SK-MEL-5 (cell line): Measurements from ENCODE around the gene PIK3C2G. TPM values are rescaled to one million over a fixed set of nuclear protein-coding genes. Genes with fewer than 3 reads are reported as not detected.

Source experiments
- DNase-seq: peaks from one replicate; pipeline ENCODE4 v3.0.0-alpha.2; 2016; ENCODE audit warnings: low read depth, low spot score
- in situ Hi-C: cut with HindIII; loops from 2 replicates; pipeline ENCODE4 v1.10.0; 2016; ENCODE audit warnings: low sequenced_read_pairs, high pct_unique_total_duplicates, low pct_unique_long_range_greater_than_20kb
- total RNA-seq: library from RNA; depleted of rRNA; stranded (reverse); fragments of >200 nt; shearing (Covaris generic); gene quantifications from 2 replicates; pipeline ENCODE4 v1.2.3, GENCODE V29; 2014

PIK3C2G gene
- total RNA-seq, 1 experiment from 2014 or later = not detected

GRCh38 chr12:18375131-18375530 is 113.8 kb downstream of the PIK3C2G start:
- DNase-seq = no peak
- in situ Hi-C loops = no loop called here

GRCh38 chr12:18375583-18375982 is 114.3 kb downstream of the PIK3C2G start:
- in situ Hi-C loops = no loop called here

GRCh38 chr12:18382236-18382885 is 121.0 kb downstream of the PIK3C2G start:
- DNase-seq = peak; percentile 7
- in situ Hi-C loops = no loop called here

More at GRCh38 chr12:18375583-18375982, 114.3 kb downstream of the PIK3C2G start:
- DNase-seq = no peak

- DNase-seq = peak; percentile 27
- in situ Hi-C loops = no loop called here
These were observed 121.9 kb downstream of the PIK3C2G start for GRCh38 chr12:18383203-18383602.

- no peak for DNase-seq
- in situ Hi-C loops = no loop called here
These were observed 126.4 kb downstream of the PIK3C2G start for GRCh38 chr12:18387706-18388105.

- no peak for DNase-seq
- in situ Hi-C loops = no loop called here
These were observed 128.5 kb downstream of the PIK3C2G start for GRCh38 chr12:18389820-18390219.

- in situ Hi-C loops = no loop called here
- no peak for DNase-seq
These were observed 129.8 kb downstream of the PIK3C2G start for GRCh38 chr12:18391151-18391550.

- in situ Hi-C loops = no loop called here
- no peak for DNase-seq
These were observed 133.4 kb downstream of the PIK3C2G start for GRCh38 chr12:18394742-18395141.

- in situ Hi-C loops = no loop called here
These were observed 138.9 kb downstream of the PIK3C2G start for GRCh38 chr12:18400186-18400585.

GRCh38 chr12:18402872-18403611 is 141.7 kb downstream of the PIK3C2G start:
- in situ Hi-C loops = no loop called here
- DNase-seq = no peak

More at GRCh38 chr12:18400186-18400585, 138.9 kb downstream of the PIK3C2G start:
- no peak for DNase-seq

GRCh38 chr12:18411453-18411852 is 150.1 kb downstream of the PIK3C2G start:
- in situ Hi-C loops = no loop called here
- DNase-seq = no peak

- in situ Hi-C loops = no loop called here
These were observed 153.4 kb downstream of the PIK3C2G start for GRCh38 chr12:18414671-18415070.

GRCh38 chr12:18415227-18415626 is 153.9 kb downstream of the PIK3C2G start:
- DNase-seq = no peak
- in situ Hi-C loops = no loop called here

More at GRCh38 chr12:18414671-18415070, 153.4 kb downstream of the PIK3C2G start:
- DNase-seq = no peak

- in situ Hi-C loops = no loop called here
- DNase-seq = no peak
These were observed 155.1 kb downstream of the PIK3C2G start for GRCh38 chr12:18416412-18416811.

GRCh38 chr12:18419311-18419710 is 158.0 kb downstream of the PIK3C2G start:
- DNase-seq = no peak
- in situ Hi-C loops = no loop called here

GRCh38 chr12:18421867-18422266 is 160.5 kb downstream of the PIK3C2G start:
- in situ Hi-C loops = no loop called here
- no peak for DNase-seq

- DNase-seq = no peak
- in situ Hi-C loops = no loop called here
These were observed 161.6 kb downstream of the PIK3C2G start for GRCh38 chr12:18422871-18423270.

GRCh38 chr12:18424857-18425256 is 163.5 kb downstream of the PIK3C2G start:
- in situ Hi-C loops = no loop called here
- no peak for DNase-seq

- in situ Hi-C loops = no loop called here
- DNase-seq = no peak
These were observed 166.2 kb downstream of the PIK3C2G start for GRCh38 chr12:18427520-18427919.
